Trophoblast cell (in vitro differentiated cells and primary cell): Measurements from ENCODE around the gene KLHL40.

ENCODE experiments used
- DNase-seq, 2 donors: peaks; one replicate each; pipeline ENCODE4 v3.0.0-alpha.2; 2016
- H2AFZ ChIP-seq: 2 replicates; pipeline ENCODE4 v1.6.1; 2013; ENCODE audit warnings: low read length, moderate library complexity, mild to moderate bottlenecking; ENCODE audit not compliant: insufficient read depth, poor library complexity
- H2AK5ac ChIP-seq: 2 replicates; pipeline ENCODE4 v1.6.1; 2013; ENCODE audit warnings: mild to moderate bottlenecking, low read length
- H2BK120ac ChIP-seq: 2 replicates; pipeline ENCODE4 v1.6.1; 2013; ENCODE audit warnings: low read length, mild to moderate bottlenecking, moderate library complexity; ENCODE audit not compliant: insufficient read depth, poor library complexity
- H2BK12ac ChIP-seq: 2 replicates; pipeline ENCODE4 v1.6.1; 2013; ENCODE audit warnings: mild to moderate bottlenecking, low read length, moderate library complexity
- H2BK5ac ChIP-seq: 2 replicates; pipeline ENCODE4 v1.6.1; 2013; ENCODE audit warnings: low read length, low read depth, moderate library complexity, mild to moderate bottlenecking; ENCODE audit not compliant: poor library complexity
- H3K14ac ChIP-seq: 2 replicates; pipeline ENCODE4 v1.6.1; 2013; ENCODE audit warnings: mild to moderate bottlenecking, low read length
- H3K18ac ChIP-seq: 2 replicates; pipeline ENCODE4 v1.6.1; 2013; ENCODE audit warnings: mild to moderate bottlenecking, low read length
- H3K23ac ChIP-seq: 2 replicates; pipeline ENCODE4 v1.6.1; 2013; ENCODE audit warnings: low read length
- H3K27ac ChIP-seq: 2 replicates; pipeline ENCODE4 v1.5.1; 2013; ENCODE audit warnings: low read depth, mild to moderate bottlenecking, inconsistent platforms, low read length, moderate library complexity
- H3K27me3 ChIP-seq: 2 replicates; pipeline ENCODE4 v1.6.1; 2013; ENCODE audit warnings: inconsistent platforms, mild to moderate bottlenecking, low read length, moderate library complexity; ENCODE audit not compliant: insufficient read depth
- H3K36me3 ChIP-seq, 2 experiments: 1 replicate in 1 of 2; 2 replicates in 1 of 2; pipeline ENCODE4 v1.6.1; 2013; ENCODE audit warnings: low read length in 2 of 2, mild to moderate bottlenecking in 2 of 2, moderate library complexity in 1 of 2; ENCODE audit not compliant: insufficient read depth in 2 of 2, control insufficient read depth in 1 of 2
- H3K4ac ChIP-seq: 2 replicates; pipeline ENCODE4 v1.6.1; 2013; ENCODE audit warnings: low read depth, mild to moderate bottlenecking, low read length, moderate library complexity
- H3K4me1 ChIP-seq, 2 experiments: 1 replicate in 1 of 2; 2 replicates in 1 of 2; pipeline ENCODE4 v1.6.1; 2013; ENCODE audit warnings: low read length in 2 of 2, mild to moderate bottlenecking in 2 of 2, moderate library complexity in 1 of 2; ENCODE audit not compliant: insufficient read depth in 2 of 2, control insufficient read depth in 1 of 2
- H3K4me2 ChIP-seq: 2 replicates; pipeline ENCODE4 v1.6.1; 2013; ENCODE audit warnings: inconsistent platforms, mild to moderate bottlenecking, low read length, moderate library complexity
- H3K4me3 ChIP-seq: 2 replicates; pipeline ENCODE4 v1.5.1; 2013; ENCODE audit warnings: mild to moderate bottlenecking, low read depth, low read length, inconsistent platforms
- H3K79me1 ChIP-seq: one replicate; pipeline ENCODE4 v1.6.1; 2013; ENCODE audit warnings: low read length
- H3K79me2 ChIP-seq: 2 replicates; pipeline ENCODE4 v1.6.1; 2013; ENCODE audit warnings: low read length, mild to moderate bottlenecking; ENCODE audit not compliant: control insufficient read depth, insufficient read depth, poor library complexity
- H3K9ac ChIP-seq: 2 replicates; pipeline ENCODE4 v1.6.1; 2013; ENCODE audit warnings: mild to moderate bottlenecking, low read length
- H3K9me3 ChIP-seq: 2 replicates; pipeline ENCODE4 v1.6.1; 2013; ENCODE audit warnings: low read depth, mild to moderate bottlenecking, control low read depth, inconsistent platforms, low read length; ENCODE audit not compliant: insufficient read depth
- H4K12ac ChIP-seq: 2 replicates; pipeline ENCODE4 v1.6.1; 2013; ENCODE audit warnings: low read depth, mild to moderate bottlenecking, low read length, moderate library complexity
- H4K8ac ChIP-seq: 2 replicates; pipeline ENCODE4 v1.6.1; 2013; ENCODE audit warnings: low read depth, mild to moderate bottlenecking, low read length, moderate library complexity
- H4K91ac ChIP-seq: one replicate; pipeline ENCODE4 v1.6.1; 2013; ENCODE audit warnings: low read depth, mild to moderate bottlenecking, low read length, moderate library complexity
- WGBS: extraction: QIAGEN DNeasy Blood & Tissue Kit; methylation state at CpG from one replicate; pipeline ENCODE4 v1.1.7; 2013; ENCODE audit warnings: missing lambda C conversion rate; ENCODE audit not compliant: insufficient read length, insufficient coverage; ENCODE audit errors: extremely low coverage; 5-methylcytosine and 5-hydroxymethylcytosine counted together

KLHL40 gene

DNA sequence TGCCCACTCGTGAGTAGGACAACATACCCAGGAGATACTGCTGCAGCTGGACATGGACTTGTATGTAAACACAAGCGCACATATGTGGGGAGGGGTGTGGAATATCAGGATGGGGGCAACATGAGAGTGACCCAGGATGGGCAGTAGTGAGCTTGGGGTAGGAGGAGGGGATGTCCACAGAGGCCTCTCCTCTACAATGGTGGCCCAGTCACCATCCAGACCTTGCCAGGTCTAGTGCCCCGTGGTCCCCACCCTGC lies 32.1 kb upstream of the KLHL40 start:
- Histone ChIP-seq H4K12ac (peak overlapping the region; percentile 65), H4K91ac (peak overlapping the region; percentile 94), H3K14ac (peak overlapping the region; percentile 91), H3K79me1 (peaks cover 20% of the 10 kb centered on the region), H3K4me3 (peak overlapping the region; percentile 77), H3K4me1 (peaks cover 28 to 40% of the 10 kb centered on the region in 2 experiments), H3K36me3 (peaks cover 6 to 8% of the 10 kb centered on the region in 2 experiments), H2BK5ac (peak overlapping the region; percentile 79), H3K4me2 (peak overlapping the region; percentile 88), H3K4ac (peak overlapping the region; percentile 84), H2AK5ac (peak overlapping the region; percentile 74), H3K27ac (peak overlapping the region; percentile 43), H2BK12ac (peak overlapping the region; percentile 31), H3K27me3 (no peaks in the 10 kb centered on the region), H3K23ac (peak overlapping the region; percentile 49), H3K9me3 (peaks cover 2% of the 10 kb centered on the region), H3K79me2 (peaks cover 10% of the 10 kb centered on the region), H3K18ac (peak overlapping the region; percentile 80), H2AFZ (peak overlapping the region; percentile 33), H2BK120ac (peak overlapping the region; percentile 82), H3K9ac (peak overlapping the region; percentile 38), H4K8ac (peak overlapping the region; percentile 87)
- no CpG with 5 or more reads among the region's 3 CpGs for WGBS
- no peak for DNase-seq

GRCh38 chr3:42653560-42654330 lies 31.6 kb upstream of the KLHL40 start, which contains the start of gene ZBTB47:
Gene ZBTB47, plus strand, starts transcription at chr3:42653697. Its CDS starts 4,659 bp downstream, at chr3:42658356.
- H2AK5ac ChIP-seq = peak within 1 kb of the TSS; percentile 74
- peak within 1 kb of the TSS; percentile 66 for H3K27ac ChIP-seq
- peaks cover 11 to 13% of the 10 kb centered on the region in 2 experiments for H3K36me3 ChIP-seq
- H4K91ac ChIP-seq = peak within 1 kb of the TSS; percentile 94
- peak within 1 kb of the TSS; percentile 86 for H3K9ac ChIP-seq
- H3K4me3 ChIP-seq = peak within 1 kb of the TSS; percentile 77
- peak within 1 kb of the TSS; percentile 91 for H3K14ac ChIP-seq
- H3K79me2 ChIP-seq = peaks cover 10% of the 10 kb centered on the region
- peak within 1 kb of the TSS; percentile 33 for H2AFZ ChIP-seq
- peak within 1 kb of the TSS; percentile 84 for H3K4ac ChIP-seq
- peak within 1 kb of the TSS; percentile 85 for H3K18ac ChIP-seq
- peaks cover 20% of the 10 kb centered on the region for H3K79me1 ChIP-seq
- peak within 1 kb of the TSS; percentile 31 for H2BK12ac ChIP-seq
- H3K23ac ChIP-seq = peak within 1 kb of the TSS; percentile 49
- H4K12ac ChIP-seq = peak within 1 kb of the TSS; percentile 71
- H2BK5ac ChIP-seq = peak within 1 kb of the TSS; percentile 79
- no peaks in the 10 kb centered on the region for H3K27me3 ChIP-seq
- peaks cover 2% of the 10 kb centered on the region for H3K9me3 ChIP-seq
- DNase-seq = peak; percentile 33 to 60
- peak within 1 kb of the TSS; percentile 91 for H4K8ac ChIP-seq
- no CpG with 5 or more reads among the region's 31 CpGs for WGBS
- peaks cover 28 to 40% of the 10 kb centered on the region in 2 experiments for H3K4me1 ChIP-seq
- H2BK120ac ChIP-seq = peak within 1 kb of the TSS; percentile 91
- H3K4me2 ChIP-seq = peak within 1 kb of the TSS; percentile 88

DNA sequence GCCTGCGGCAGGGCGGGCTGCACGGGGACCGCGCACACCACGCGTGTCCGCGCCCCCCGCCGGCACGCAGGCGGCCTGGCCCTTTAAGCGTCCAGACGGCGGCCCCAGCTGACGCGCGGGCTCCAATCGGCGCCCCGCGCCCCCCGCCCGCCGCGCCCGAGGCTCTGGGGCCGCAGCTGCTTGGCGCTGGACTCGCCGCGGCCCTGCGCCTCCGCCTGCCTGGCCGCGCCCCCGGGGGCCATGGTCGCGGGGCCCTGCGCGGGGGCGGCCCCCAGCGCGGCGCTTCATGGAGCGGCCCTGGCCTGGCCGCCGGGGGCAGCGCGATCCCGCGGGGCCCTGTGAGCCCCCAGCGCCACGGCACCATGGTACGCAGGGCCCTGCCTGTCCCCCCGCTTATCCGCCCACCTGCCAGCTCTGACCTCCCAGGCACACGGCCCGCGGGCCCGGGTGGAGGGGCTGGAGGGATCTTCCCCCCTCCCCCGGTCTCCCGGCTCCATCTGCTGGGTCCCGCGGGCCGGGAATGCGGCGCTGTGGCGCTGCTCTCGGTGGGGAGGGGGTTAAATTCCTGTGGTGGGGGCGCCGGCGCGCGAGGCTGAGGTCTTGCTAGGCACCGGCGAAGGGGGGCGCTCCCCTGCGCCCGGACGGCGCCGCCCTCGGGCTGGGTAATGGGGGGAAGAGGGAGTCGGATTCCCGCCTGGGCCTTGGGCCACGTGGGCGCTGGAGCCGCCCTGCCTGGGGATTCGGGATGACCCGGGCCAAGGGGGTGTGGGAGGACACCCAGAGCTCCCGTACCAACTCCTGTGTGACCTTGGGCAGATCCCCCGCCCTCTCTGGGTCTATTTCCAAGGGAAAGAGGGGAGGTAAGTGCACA lies 30.8 kb upstream of the KLHL40 start:
- no peak overlapping the region for H3K23ac ChIP-seq
- peak overlapping the region; percentile 85 for H3K18ac ChIP-seq
- WGBS = no CpG with 5 or more reads among the region's 94 CpGs
- peaks cover 2% of the 10 kb centered on the region for H3K9me3 ChIP-seq
- H2BK120ac ChIP-seq = peak overlapping the region; percentile 91
- peaks cover 15 to 18% of the 10 kb centered on the region in 2 experiments for H3K36me3 ChIP-seq
- H3K4me2 ChIP-seq = peak overlapping the region; percentile 88
- peak overlapping the region; percentile 51 for H3K4ac ChIP-seq
- peak in 1 of 2 donors; percentile 35 for DNase-seq
- peaks cover 10% of the 10 kb centered on the region for H3K79me2 ChIP-seq
- H3K27ac ChIP-seq = peak overlapping the region; percentile 50
- H3K14ac ChIP-seq = peak overlapping the region; percentile 81
- peak overlapping the region; percentile 86 for H3K9ac ChIP-seq
- H2AK5ac ChIP-seq = peak overlapping the region; percentile 27
- peak overlapping the region; percentile 77 for H3K4me3 ChIP-seq
- H3K27me3 ChIP-seq = no peaks in the 10 kb centered on the region
- peak overlapping the region; percentile 77 for H2BK5ac ChIP-seq
- H2BK12ac ChIP-seq = no peak overlapping the region
- peaks cover 20% of the 10 kb centered on the region for H3K79me1 ChIP-seq
- H2AFZ ChIP-seq = peak overlapping the region; percentile 21
- peak overlapping the region; percentile 71 for H4K12ac ChIP-seq
- peak overlapping the region; percentile 94 for H4K91ac ChIP-seq
- H3K4me1 ChIP-seq = peaks cover 28 to 40% of the 10 kb centered on the region in 2 experiments
- peak overlapping the region; percentile 91 for H4K8ac ChIP-seq

DNA sequence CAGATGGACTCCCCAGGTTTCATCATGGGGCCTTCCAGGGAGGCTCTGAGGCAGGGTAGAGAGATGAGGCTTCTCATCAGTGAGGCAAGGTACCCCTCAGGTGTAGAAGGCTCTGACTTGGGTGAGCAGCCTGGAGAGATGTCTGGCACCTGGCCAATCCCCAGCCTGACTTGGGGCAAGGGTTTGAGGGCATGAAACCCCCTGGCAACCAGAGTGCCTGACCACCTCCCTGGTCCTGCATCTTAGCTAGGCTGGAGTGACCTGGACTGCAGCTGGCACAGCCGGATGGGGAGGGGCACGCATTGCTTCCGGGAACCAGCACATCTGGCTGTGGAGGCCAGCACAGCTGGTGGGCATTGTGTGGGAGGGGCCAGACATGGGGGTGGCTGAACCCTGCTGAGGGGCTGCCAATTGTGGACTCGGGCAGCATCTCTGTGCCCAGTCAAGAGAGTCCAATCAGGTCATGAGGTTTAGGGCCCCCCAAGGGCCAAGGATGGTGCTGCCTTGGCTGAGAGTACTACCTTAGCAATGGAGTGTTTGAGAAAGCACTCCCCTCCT lies 29.9 kb upstream of the KLHL40 start:
- peaks cover 10 to 15% of the 10 kb centered on the region in 2 experiments for H3K36me3 ChIP-seq
- peaks cover 28 to 35% of the 10 kb centered on the region in 2 experiments for H3K4me1 ChIP-seq
- peak overlapping the region; percentile 77 for H3K4me3 ChIP-seq
- no peak overlapping the region for H2AFZ ChIP-seq
- H3K14ac ChIP-seq = no peak overlapping the region
- DNase-seq = no peak
- H2BK5ac ChIP-seq = no peak overlapping the region
- H3K18ac ChIP-seq = no peak overlapping the region
- no peak overlapping the region for H2BK120ac ChIP-seq
- no peak overlapping the region for H3K27ac ChIP-seq
- no peak overlapping the region for H4K12ac ChIP-seq
- H3K79me2 ChIP-seq = peaks cover 10% of the 10 kb centered on the region
- no peak overlapping the region for H3K4ac ChIP-seq
- no peak overlapping the region for H2AK5ac ChIP-seq
- no peaks in the 10 kb centered on the region for H3K9me3 ChIP-seq
- H4K91ac ChIP-seq = peak overlapping the region; percentile 94
- H3K79me1 ChIP-seq = peaks cover 20% of the 10 kb centered on the region
- H2BK12ac ChIP-seq = no peak overlapping the region
- no CpG with 5 or more reads among the region's 4 CpGs for WGBS
- no peaks in the 10 kb centered on the region for H3K27me3 ChIP-seq
- no peak overlapping the region for H3K23ac ChIP-seq
- peak overlapping the region; percentile 88 for H3K4me2 ChIP-seq
- H4K8ac ChIP-seq = peak overlapping the region; percentile 91
- no peak overlapping the region for H3K9ac ChIP-seq
